GM12878 (cell line): Measurements from ENCODE around the gene PRRT3. TPM values are rescaled to one million over a fixed set of nuclear protein-coding genes. Genes with fewer than 3 reads are reported as not detected.

Experiments
- CREM ChIP-seq: IDR thresholded peaks from 2 replicates; pipeline ENCODE4 v1.6.1; 2014; ENCODE audit warnings: antibody characterized with exemption, low read depth
- DPF2 ChIP-seq: fragments of 450-650 bp; IDR thresholded peaks from 2 replicates; pipeline ENCODE4 v1.6.1; 2017; ENCODE audit warnings: mild to moderate bottlenecking
- EED ChIP-seq: sonication (generic); IDR thresholded peaks from 2 replicates; pipeline ENCODE4 v1.6.1; 2016; ENCODE audit warnings: antibody characterized with exemption, low read depth
- KAT2A ChIP-seq: conservative IDR thresholded peaks from 2 replicates; pipeline ENCODE4 v1.6.1; 2011; ENCODE audit warnings: low read depth, low read length; ENCODE audit not compliant: control insufficient read depth
- MXI1 ChIP-seq: fragments of 150-350 bp; IDR thresholded peaks from 2 replicates; pipeline ENCODE4 v1.6.1; 2011; ENCODE audit warnings: low read depth, mild to moderate bottlenecking, inconsistent platforms, low read length, improper control_type of control experiment
- NFIC ChIP-seq: IDR thresholded peaks from 2 replicates; pipeline ENCODE4 v1.6.1; 2012; ENCODE audit warnings: low read depth, mild to moderate bottlenecking, inconsistent platforms, low read length, moderate library complexity
- NR2F1 ChIP-seq: fragments of 450-650 bp; conservative IDR thresholded peaks from 2 replicates; pipeline ENCODE4 v1.6.1; 2017; ENCODE audit warnings: mild to moderate bottlenecking
- REST ChIP-seq: IDR thresholded peaks from 2 replicates; pipeline ENCODE4 v1.6.1; 2012; ENCODE audit warnings: mild to moderate bottlenecking, low read depth, low read length
- SP1 ChIP-seq: IDR thresholded peaks from one replicate; pipeline ENCODE4 v1.6.1; 2011; ENCODE audit warnings: low read depth, low read length
- polyA plus RNA-seq, 11 experiments: library from polyadenylated mRNA; depleted of rRNA in 4 of 11; unstranded in 6 of 11; stranded (reverse) in 5 of 11; fragments of >200 nt; fragmentation: Nextera tagmentation in 4 of 11; fragmentation: Illumina TruSeq in 1 of 11; extraction: Ambion mirVana in 4 of 11; extraction: Trizol in 1 of 11; gene quantifications; 1 replicate in 1 of 11; 2 replicates in 10 of 11; pipeline versions ENCODE4 v1.2.1 to v1.2.3, GENCODE V29; 2011 to 2016; ENCODE audit warnings: inconsistent platforms in 2 of 11, missing spikeins in 2 of 11, low read depth in 1 of 11
- total RNA-seq, 4 experiments: library from RNA; depleted of rRNA in 3 of 4; stranded (reverse); fragments of >200 nt in 3 of 4; fragmentation: Illumina TruSeq in 1 of 4; extraction: Trizol in 1 of 4; gene quantifications; 2 replicates each; pipeline versions ENCODE4 v1.2.1 to v1.2.3, GENCODE V29; 2013 to 2021
- TF ChIP-seq, protein P1 (sequence below): IDR thresholded peaks from 2 replicates; pipeline ENCODE4 v1.6.1; 2012; ENCODE audit warnings: low read depth, low read length, improper control_type of control experiment
- TF ChIP-seq, protein P2 (sequence below): IDR thresholded peaks from 2 replicates; pipeline ENCODE4 v1.6.1; 2012; ENCODE audit warnings: low read length, inconsistent platforms

The PRRT3 gene
- total and polyA plus RNA-seq, 10 of the 15 experiments (the other 5 are each of a cell fraction or from before 2014, with no cell fraction given): 0.53 to 18.0 (median 7.1) TPM

DNA sequence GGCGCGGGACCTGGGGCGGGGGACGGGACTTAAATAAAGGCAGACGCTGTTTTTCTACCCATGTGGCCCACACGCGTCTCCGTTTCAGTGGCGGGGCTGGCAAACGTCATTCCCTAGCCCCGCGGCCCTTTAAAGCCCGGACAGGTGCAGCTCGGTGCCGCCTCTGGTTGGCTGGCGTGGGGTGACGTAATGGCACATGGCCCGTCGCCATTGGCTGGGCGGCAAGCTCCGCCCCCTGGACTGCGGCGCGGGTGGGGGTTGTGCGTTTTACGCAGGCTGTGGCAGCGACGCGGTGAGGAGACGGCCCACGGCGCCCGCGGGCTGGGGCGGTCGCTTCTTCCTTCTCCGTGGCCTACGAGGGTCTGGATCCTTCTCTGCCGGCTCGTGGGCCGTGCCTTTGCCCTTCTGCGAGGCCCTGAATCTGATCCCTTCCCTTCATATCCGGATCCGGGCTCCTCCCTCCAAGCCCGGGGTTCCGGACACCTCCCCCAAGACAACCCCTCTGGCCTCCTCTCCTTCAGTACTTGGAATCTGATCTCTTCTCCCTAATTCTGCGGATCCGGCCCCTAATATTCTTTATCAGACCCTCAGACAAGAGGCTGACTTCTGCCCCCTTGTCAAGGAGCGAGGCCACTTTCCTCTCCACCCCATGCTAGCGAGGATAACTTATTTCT, 18.5 kb downstream of the PRRT3 start, which contains the start of gene CRELD1 (continued):
- TF ChIP-seq, protein P1, sequence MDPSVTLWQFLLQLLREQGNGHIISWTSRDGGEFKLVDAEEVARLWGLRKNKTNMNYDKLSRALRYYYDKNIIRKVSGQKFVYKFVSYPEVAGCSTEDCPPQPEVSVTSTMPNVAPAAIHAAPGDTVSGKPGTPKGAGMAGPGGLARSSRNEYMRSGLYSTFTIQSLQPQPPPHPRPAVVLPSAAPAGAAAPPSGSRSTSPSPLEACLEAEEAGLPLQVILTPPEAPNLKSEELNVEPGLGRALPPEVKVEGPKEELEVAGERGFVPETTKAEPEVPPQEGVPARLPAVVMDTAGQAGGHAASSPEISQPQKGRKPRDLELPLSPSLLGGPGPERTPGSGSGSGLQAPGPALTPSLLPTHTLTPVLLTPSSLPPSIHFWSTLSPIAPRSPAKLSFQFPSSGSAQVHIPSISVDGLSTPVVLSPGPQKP: no peak
- TF ChIP-seq, protein P2, sequence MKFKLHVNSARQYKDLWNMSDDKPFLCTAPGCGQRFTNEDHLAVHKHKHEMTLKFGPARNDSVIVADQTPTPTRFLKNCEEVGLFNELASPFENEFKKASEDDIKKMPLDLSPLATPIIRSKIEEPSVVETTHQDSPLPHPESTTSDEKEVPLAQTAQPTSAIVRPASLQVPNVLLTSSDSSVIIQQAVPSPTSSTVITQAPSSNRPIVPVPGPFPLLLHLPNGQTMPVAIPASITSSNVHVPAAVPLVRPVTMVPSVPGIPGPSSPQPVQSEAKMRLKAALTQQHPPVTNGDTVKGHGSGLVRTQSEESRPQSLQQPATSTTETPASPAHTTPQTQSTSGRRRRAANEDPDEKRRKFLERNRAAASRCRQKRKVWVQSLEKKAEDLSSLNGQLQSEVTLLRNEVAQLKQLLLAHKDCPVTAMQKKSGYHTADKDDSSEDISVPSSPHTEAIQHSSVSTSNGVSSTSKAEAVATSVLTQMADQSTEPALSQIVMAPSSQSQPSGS: no peak
- TF ChIP-seq DPF2 (no peak), KAT2A (no peak), EED (no peak), NFIC (no peak), REST (no peak), MXI1 (peak; percentile 92), CREM (peak; percentile 76; the same call in 1 of the 2 replicates), NR2F1 (no peak; the same call in 1 of the 2 replicates), SP1 (peak; percentile 86)
